ENCODE data around the gene SERPINA3. TPM values are rescaled to one million over a fixed set of nuclear protein-coding genes. Genes with fewer than 3 reads are reported as not detected.
"Not testable (repeated sequence)": the region's sequence is repeated elsewhere in the genome, so short reads cannot be mapped to it uniquely, and the experiment has no call there.

SERPINA3 gene
- total RNA-seq, 1 donor from 2014 or later, result not detected

DNA sequence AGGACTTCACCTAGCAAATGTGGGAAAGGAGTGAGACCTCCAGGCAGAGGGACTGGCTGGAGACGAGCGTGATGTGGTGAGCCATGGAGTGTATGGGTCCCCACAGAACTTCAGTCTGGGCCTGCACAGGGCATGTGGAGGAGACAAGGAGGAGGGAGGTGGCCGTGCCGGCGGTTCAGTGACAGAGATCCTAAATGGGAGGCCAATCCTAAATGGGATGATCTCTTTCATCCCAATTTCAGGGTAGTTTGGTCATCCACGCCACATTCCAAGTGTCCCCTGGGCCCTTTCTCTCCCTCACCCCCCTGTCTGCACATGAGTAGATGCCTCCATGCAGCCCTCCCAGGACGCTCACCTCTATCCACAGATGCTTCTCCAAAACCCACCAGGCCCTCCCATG lies 17.8 kb upstream of the SERPINA3 start:
- intact Hi-C loops (cut with micrococcal nuclease), result no loop called here
- Mint-ChIP-seq H3K4me3 (no peak overlapping the region), H3K27me3 (no peaks in the 10 kb centered on the region), H3K36me3 (ENCODE audit: low read depth) (no peaks in the 10 kb centered on the region), H3K27ac (no peak overlapping the region), H3K9me3 (no peaks in the 10 kb centered on the region), H3K4me1 (no peaks in the 10 kb centered on the region)
- no peak for DNase-seq

- no peaks in the 10 kb centered on the region for H3K36me3 Mint-ChIP-seq (ENCODE audit: low read depth)
- no peak overlapping the region for H3K4me3 Mint-ChIP-seq
- H3K9me3 Mint-ChIP-seq, result no peaks in the 10 kb centered on the region
- H3K27me3 Mint-ChIP-seq, result no peaks in the 10 kb centered on the region
- intact Hi-C loops (cut with micrococcal nuclease), result no loop called here
- H3K27ac Mint-ChIP-seq, result no peak overlapping the region
- DNase-seq, result no peak
- no peaks in the 10 kb centered on the region for H3K4me1 Mint-ChIP-seq
Observed at GRCh38 chr14:94595912-94596311, 16.3 kb upstream of the SERPINA3 start.

DNA sequence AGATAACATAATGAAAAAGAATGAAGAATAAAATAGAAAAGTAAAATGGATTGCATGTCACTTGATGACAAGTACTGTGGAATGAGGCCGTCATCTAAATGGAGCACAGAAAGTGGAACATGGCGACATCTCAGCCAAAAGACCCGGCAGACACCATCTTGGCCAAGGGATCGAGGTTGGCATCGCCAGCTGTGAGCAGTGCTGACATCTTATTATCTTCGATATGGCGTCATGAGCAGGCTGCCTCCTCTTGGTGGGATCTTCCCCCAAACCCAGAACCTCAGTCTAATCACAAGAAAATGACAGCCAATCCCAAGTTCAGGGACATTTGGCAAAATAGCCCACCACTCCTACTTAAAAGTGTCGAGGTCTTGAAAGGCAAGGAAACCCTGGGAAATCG lies 15.8 kb upstream of the SERPINA3 start:
- H3K36me3 Mint-ChIP-seq (ENCODE audit: low read depth), result no peaks in the 10 kb centered on the region
- no peak overlapping the region for H3K27ac Mint-ChIP-seq
- no peaks in the 10 kb centered on the region for H3K4me1 Mint-ChIP-seq
- intact Hi-C loops (cut with micrococcal nuclease), result no loop called here
- H3K27me3 Mint-ChIP-seq, result no peaks in the 10 kb centered on the region
- no peak overlapping the region for H3K4me3 Mint-ChIP-seq
- no peak for DNase-seq
- no peaks in the 10 kb centered on the region for H3K9me3 Mint-ChIP-seq

DNA sequence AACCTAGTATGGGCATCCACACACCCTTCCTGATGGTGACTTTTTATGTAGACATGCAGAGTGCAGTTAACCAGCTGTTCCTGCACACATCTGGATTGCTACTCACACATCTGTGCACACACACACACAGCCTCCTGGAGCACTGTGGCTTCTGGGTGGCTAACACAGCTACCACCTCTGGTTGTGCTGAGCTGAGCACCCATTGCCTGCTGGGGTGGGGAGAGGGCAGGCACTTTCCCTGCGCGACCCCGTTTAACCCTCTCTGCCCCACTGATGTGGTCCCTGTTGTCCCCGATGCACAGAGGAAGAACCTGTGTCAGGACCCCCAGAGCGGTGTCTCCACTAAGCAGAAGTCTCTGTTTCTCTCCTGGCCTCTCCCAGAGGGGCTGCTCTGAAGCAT lies 14.4 kb upstream of the SERPINA3 start:
- no peaks in the 10 kb centered on the region for H3K36me3 Mint-ChIP-seq (ENCODE audit: low read depth)
- no peaks in the 10 kb centered on the region for H3K9me3 Mint-ChIP-seq
- no peaks in the 10 kb centered on the region for H3K27me3 Mint-ChIP-seq
- H3K4me3 Mint-ChIP-seq, result no peak overlapping the region
- no peak overlapping the region for H3K27ac Mint-ChIP-seq
- H3K4me1 Mint-ChIP-seq, result no peaks in the 10 kb centered on the region
- intact Hi-C loops (cut with micrococcal nuclease), result no loop called here
- DNase-seq, result no peak

DNA sequence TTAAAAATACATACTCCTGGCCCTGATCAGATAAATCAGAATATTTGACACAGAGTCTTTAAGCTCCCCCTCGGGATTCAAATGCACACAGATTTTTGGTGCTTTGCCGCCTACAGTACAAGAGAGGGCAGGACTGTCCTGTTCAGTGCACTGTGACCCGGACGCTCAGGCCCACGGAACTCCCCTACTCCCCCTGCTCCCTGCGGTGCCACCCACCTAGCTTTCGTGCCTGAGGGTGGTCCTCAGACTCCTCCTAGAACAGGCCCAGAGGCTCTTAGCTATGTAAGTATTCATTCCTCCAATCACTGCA lies 13.7 kb upstream of the SERPINA3 start:
- no peaks in the 10 kb centered on the region for H3K27me3 Mint-ChIP-seq
- H3K4me3 Mint-ChIP-seq, result no peak overlapping the region
- no peaks in the 10 kb centered on the region for H3K4me1 Mint-ChIP-seq
- no peaks in the 10 kb centered on the region for H3K36me3 Mint-ChIP-seq (ENCODE audit: low read depth)
- intact Hi-C loops (cut with micrococcal nuclease), result no loop called here
- H3K27ac Mint-ChIP-seq, result no peak overlapping the region
- no peak for DNase-seq
- H3K9me3 Mint-ChIP-seq, result no peaks in the 10 kb centered on the region

DNA sequence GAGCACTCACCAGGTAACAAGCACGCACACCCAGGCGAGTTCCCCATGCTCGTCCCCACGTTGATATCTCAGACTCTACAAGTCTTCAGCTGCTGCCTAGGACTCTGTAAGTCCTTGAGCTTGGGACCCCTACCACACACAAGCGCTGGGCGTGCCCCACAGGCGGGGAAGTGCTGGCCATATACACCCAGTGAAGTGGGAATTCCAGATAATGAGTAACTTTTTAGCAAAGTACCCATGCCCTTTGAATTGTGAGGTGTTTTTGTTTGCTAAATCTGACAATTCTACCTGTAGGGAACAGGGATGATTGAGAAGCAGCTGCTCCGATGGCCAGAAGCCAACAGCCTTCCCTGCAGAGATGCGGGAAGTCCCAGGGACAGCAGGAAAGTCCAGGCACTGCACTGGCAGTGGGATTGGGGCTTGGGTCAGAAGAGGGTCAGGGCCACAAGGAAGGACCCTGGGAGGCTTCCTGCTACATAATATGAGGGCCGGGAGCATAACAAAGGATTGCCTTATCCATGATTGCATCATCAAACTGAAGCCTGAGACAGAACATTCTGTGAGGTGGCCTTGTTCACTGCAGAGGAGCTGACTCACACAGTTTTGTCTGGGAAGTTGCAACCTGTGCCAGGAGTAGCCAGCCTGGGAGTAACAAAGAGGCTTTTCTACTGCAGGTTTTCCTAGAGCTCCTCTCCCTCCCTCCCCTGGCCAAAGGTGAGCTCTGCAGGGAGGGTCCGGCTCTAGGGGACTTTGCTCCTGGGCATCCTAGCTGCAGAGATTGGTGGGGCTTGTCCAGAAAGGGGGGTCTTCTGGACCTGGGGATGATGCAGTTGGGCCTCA lies 13.2 kb upstream of the SERPINA3 start:
- Mint-ChIP-seq H3K36me3 (ENCODE audit: low read depth) (no peaks in the 10 kb centered on the region), H3K27me3 (no peaks in the 10 kb centered on the region), H3K27ac (no peak overlapping the region), H3K9me3 (no peaks in the 10 kb centered on the region), H3K4me1 (no peaks in the 10 kb centered on the region), H3K4me3 (no peak overlapping the region)
- no peak for DNase-seq
- intact Hi-C loops (cut with micrococcal nuclease), result no loop called here

DNA sequence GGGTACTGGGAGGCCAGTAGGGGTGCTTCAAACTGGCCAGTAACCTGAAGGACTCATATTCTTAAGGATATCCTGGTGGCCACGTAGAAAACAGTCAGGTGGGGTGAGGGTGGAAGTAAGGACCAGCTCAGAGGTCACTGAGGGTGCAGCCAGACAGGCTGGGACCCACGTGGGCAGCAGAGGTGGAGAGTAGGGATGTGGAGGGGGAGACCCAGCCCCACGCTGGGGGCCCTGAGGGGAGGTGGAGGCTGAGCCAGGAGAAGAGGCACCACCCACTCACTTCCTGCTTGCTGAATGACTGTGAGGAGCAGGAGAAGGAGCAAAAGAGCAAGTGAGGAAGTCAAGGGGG lies 12.6 kb upstream of the SERPINA3 start:
- Mint-ChIP-seq H3K27ac (no peak overlapping the region), H3K9me3 (no peaks in the 10 kb centered on the region), H3K27me3 (no peaks in the 10 kb centered on the region), H3K36me3 (ENCODE audit: low read depth) (no peaks in the 10 kb centered on the region), H3K4me1 (no peaks in the 10 kb centered on the region), H3K4me3 (no peak overlapping the region)
- intact Hi-C loops (cut with micrococcal nuclease), result no loop called here
- no peak for DNase-seq

GRCh38 chr14:94600148-94600545 lies 12.0 kb upstream of the SERPINA3 start:
- Mint-ChIP-seq H3K9me3 (no peaks in the 10 kb centered on the region), H3K4me3 (no peak overlapping the region), H3K4me1 (no peaks in the 10 kb centered on the region), H3K36me3 (ENCODE audit: low read depth) (no peaks in the 10 kb centered on the region), H3K27ac (no peak overlapping the region), H3K27me3 (no peaks in the 10 kb centered on the region)
- no peak for DNase-seq
- intact Hi-C loops (cut with micrococcal nuclease), result no loop called here

- H3K4me3 Mint-ChIP-seq, result no peak overlapping the region
- DNase-seq, result no peak
- intact Hi-C loops (cut with micrococcal nuclease), result no loop called here
- no peaks in the 10 kb centered on the region for H3K36me3 Mint-ChIP-seq (ENCODE audit: low read depth)
- no peaks in the 10 kb centered on the region for H3K9me3 Mint-ChIP-seq
- H3K4me1 Mint-ChIP-seq, result no peaks in the 10 kb centered on the region
- no peak overlapping the region for H3K27ac Mint-ChIP-seq
- H3K27me3 Mint-ChIP-seq, result no peaks in the 10 kb centered on the region
Observed at GRCh38 chr14:94601884-94602391, 10.3 kb upstream of the SERPINA3 start.

DNA sequence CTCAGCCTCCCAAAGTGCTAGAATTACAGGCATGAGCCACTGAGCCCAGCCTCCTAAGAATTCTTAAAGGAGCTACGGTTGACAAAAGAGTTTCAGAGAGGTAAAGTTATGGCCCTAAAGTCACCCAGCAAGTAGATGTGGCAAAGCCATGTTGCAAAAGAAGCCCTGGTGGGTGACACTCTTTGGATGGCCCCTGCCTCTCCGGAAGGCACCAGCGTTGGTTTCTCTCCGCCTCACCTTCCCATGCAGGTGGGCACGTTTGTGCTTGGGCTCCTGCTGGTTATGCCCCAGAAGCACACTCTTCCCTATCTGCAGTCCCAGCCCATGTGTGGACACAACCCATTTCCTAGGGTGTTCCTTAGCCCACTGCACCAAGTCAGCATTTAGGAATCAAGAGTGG lies 9.5 kb upstream of the SERPINA3 start:
- no peak for DNase-seq
- intact Hi-C loops (cut with micrococcal nuclease), result no loop called here
- Mint-ChIP-seq H3K27ac (no peak overlapping the region), H3K4me3 (no peak overlapping the region), H3K9me3 (no peaks in the 10 kb centered on the region), H3K36me3 (ENCODE audit: low read depth) (no peaks in the 10 kb centered on the region), H3K27me3 (no peaks in the 10 kb centered on the region), H3K4me1 (no peaks in the 10 kb centered on the region)

GRCh38 chr14:94605361-94605760 lies 6.8 kb upstream of the SERPINA3 start:
- Mint-ChIP-seq H3K36me3 (ENCODE audit: low read depth) (no peaks in the 10 kb centered on the region), H3K27ac (no peak overlapping the region), H3K4me3 (no peak overlapping the region), H3K27me3 (no peaks in the 10 kb centered on the region), H3K9me3 (no peaks in the 10 kb centered on the region), H3K4me1 (no peaks in the 10 kb centered on the region)
- intact Hi-C loops (cut with micrococcal nuclease), result no loop called here
- no peak for DNase-seq

DNA sequence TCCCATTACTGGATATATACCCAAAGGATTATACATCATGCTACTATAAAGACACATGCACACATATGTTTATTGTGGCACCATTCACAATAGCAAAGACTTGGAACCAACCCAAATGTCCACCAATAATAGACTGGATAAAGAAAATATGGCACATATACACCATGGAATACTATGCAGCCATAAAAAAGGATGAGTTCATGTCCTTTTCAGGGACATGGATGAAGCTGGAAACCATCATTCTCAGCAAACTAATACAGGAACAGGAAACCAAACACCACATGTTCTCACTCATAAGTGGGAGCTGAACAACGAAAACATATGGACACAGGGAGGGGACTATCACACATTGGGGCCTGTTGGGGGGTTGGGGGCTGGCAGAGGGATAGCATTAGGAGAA lies 3.2 kb upstream of the SERPINA3 start:
- H3K27ac Mint-ChIP-seq; H3K9me3 Mint-ChIP-seq; H3K36me3 Mint-ChIP-seq (ENCODE audit: low read depth); H3K27me3 Mint-ChIP-seq; DNase-seq; H3K4me1 Mint-ChIP-seq; intact Hi-C loops (cut with micrococcal nuclease); H3K4me3 Mint-ChIP-seq: not testable (repeated sequence)

DNA sequence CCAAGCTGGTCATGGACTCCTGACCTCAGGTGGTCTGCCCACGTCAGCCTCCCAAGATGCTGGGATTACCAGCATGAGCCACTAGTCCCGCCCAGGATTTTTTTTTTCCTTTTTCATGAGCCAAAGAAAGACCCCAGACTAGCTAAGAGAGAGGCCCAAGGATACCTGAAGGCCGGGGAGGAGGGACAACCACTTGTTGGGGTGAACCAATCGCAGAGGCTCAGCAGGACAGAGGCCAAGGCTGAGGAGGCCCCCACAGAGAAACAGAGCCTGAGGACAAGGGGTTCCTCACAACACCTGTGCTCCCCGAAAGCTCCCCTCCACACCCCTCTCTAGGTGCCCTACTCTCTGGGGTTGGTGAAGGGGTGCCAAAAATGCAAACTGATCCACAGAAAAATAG lies 1.0 kb upstream of the SERPINA3 start:
- Mint-ChIP-seq H3K36me3 (ENCODE audit: low read depth) (no peaks in the 10 kb centered on the region), H3K27me3 (no peaks in the 10 kb centered on the region), H3K9me3 (no peaks in the 10 kb centered on the region), H3K27ac (no peak overlapping the region), H3K4me1 (no peaks in the 10 kb centered on the region), H3K4me3 (no peak overlapping the region)
- intact Hi-C loops (cut with micrococcal nuclease), result no loop called here
- DNase-seq, result no peak

DNA sequence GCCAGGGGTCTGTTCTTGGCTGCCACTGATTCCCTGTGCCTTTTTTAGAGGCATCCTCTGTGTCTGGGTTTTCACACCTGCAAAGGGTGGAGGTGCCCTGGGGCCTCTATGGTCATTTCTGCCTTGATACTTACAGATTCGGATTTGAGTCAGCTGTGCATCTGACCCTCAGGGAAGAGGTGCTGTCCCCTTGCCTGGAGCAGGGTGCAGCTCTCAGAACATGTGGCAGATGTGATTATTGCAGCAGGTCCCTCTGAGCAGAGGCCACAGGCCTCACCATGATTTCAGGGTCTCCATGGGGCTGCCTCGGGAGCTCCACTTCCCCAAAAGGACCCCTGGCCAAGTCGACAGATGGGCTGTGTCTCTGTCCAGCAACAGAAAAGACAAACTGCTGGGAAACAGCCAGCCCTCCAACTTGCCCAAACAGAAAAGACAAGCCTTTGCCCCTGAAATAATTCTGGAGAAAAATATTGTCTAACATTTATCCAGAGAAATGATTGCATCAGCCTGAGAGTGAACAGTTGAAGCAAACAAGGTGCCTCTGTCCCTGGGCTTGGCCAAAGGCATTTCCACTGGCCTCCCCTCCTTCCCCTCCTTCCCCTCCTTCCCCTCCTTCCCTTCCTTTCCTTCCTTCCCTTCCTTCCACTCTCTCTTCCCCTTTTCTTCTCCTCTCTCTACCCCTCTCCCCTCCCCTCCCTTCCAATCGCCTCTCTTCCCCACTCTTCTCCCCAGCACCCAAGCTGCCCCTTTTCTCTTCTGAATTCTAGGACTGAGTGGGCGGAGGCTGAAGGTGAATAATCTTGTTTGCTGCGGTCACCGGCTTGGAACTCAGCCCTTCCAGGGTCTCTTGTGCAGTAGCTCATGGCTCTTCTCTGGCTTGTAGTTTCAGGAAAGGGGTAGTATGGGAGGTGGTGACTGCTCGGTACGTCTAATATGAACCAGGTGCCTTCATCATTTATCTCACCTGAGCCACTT lies 676 bp downstream of the SERPINA3 start:
- Mint-ChIP-seq H3K27me3 (no peaks in the 10 kb centered on the region), H3K4me3 (no peak overlapping the region), H3K4me1 (no peaks in the 10 kb centered on the region), H3K36me3 (ENCODE audit: low read depth) (no peaks in the 10 kb centered on the region), H3K9me3 (peaks cover 8% of the 10 kb centered on the region), H3K27ac (no peak overlapping the region)
- intact Hi-C loops (cut with micrococcal nuclease), result no loop called here
- DNase-seq, result no peak
